SK-N-SH (cell line): ENCODE results near the gene FAF2. TPM values are rescaled to one million over a fixed set of nuclear protein-coding genes. Genes with fewer than 3 reads are reported as not detected.
"Not testable (repeated sequence)": the region's sequence is repeated elsewhere in the genome, so short reads cannot be mapped to it uniquely, and the experiment has no call there.

ENCODE experiments used
- CTCF ChIA-PET: fragments of 300-600, 350-600 bp; formaldehyde crosslinking; extraction: SDS; loops from one replicate; lab custom pipeline; 2021; lab: Yijun Ruan, JAX
- POLR2A ChIA-PET: fragments of 350-600 bp; sonication (Branson Sonifier 250); formaldehyde crosslinking; extraction: SDS; loops from one replicate; lab custom pipeline; 2020; ENCODE audit warnings: antibody characterized with exemption, inconsistent platforms; lab: Yijun Ruan, JAX
- DNase-seq: peaks from one replicate; pipeline ENCODE4 v3.0.0; 2012
- H2AFZ ChIP-seq: fragments of 200-600 bp; sonication (generic); 2 replicates; pipeline ENCODE4 v1.8.1; 2016; ENCODE audit warnings: antibody characterized with exemption, mild to moderate bottlenecking, low read depth
- H3F3A ChIP-seq: fragments of 200-600 bp; sonication (generic); replicated peaks from 2 replicates; pipeline ENCODE3; 2016; ENCODE audit warnings: antibody characterized with exemption, mild to moderate bottlenecking; ENCODE audit not compliant: insufficient read depth
- H3K27ac ChIP-seq, 2 experiments: fragments of 200-500 bp in 1 of 2; fragments of 200-600 bp in 1 of 2; sonication (Bioruptor generic) in 1 of 2; sonication (generic), shearing (Covaris generic) in 1 of 2; 2 replicates each; pipeline versions ENCODE4 v1.5.1 to v1.6.1; 2014 to 2016; ENCODE audit warnings: low read depth in 2 of 2, inconsistent platforms in 1 of 2, low read length in 1 of 2, mild to moderate bottlenecking in 1 of 2, mixed read lengths in 1 of 2
- H3K27me3 ChIP-seq: fragments of 200-600 bp; sonication (generic), shearing (Covaris generic); 2 replicates; pipeline ENCODE4 v1.6.1; 2016; ENCODE audit warnings: mixed run types; ENCODE audit not compliant: insufficient read depth
- H3K36me3 ChIP-seq, 2 experiments: fragments of 200-500 bp in 1 of 2; fragments of 200-600 bp in 1 of 2; sonication (Bioruptor generic) in 1 of 2; sonication (generic) in 1 of 2; replicated peaks in 1 of 2; 2 replicates each; pipeline versions ENCODE3 to v1.5.1; 2014 to 2016; ENCODE audit warnings: low read length in 1 of 2, mild to moderate bottlenecking in 1 of 2; ENCODE audit not compliant: insufficient read depth in 2 of 2, control insufficient read depth in 1 of 2
- H3K4me1 ChIP-seq, 2 experiments: fragments of 200-500 bp in 1 of 2; fragments of 200-600 bp in 1 of 2; sonication (Bioruptor generic) in 1 of 2; sonication (generic), shearing (Covaris generic) in 1 of 2; 2 replicates each; pipeline versions ENCODE4 v1.5.1 to v1.6.1; 2014 to 2016; ENCODE audit warnings: low read depth in 1 of 2, low read length in 1 of 2, mixed run types in 1 of 2; ENCODE audit not compliant: insufficient read depth in 2 of 2, control insufficient read depth in 1 of 2
- H3K4me2 ChIP-seq: fragments of 200-600 bp; sonication (generic), shearing (Covaris generic); 2 replicates; pipeline ENCODE4 v1.6.1; 2017; ENCODE audit warnings: mixed run types
- H3K4me3 ChIP-seq, 2 experiments: fragments of 200-500 bp in 1 of 2; fragments of 200-600 bp in 1 of 2; sonication (Bioruptor generic) in 1 of 2; sonication (generic), shearing (Covaris generic) in 1 of 2; 2 replicates each; pipeline versions ENCODE4 v1.5.1 to v1.8.1; 2014 to 2016; ENCODE audit warnings: low read depth in 2 of 2, inconsistent platforms in 1 of 2, low read length in 1 of 2, mild to moderate bottlenecking in 1 of 2, mixed read lengths in 1 of 2, moderate library complexity in 1 of 2
- H3K79me2 ChIP-seq: fragments of 200-600 bp; sonication (generic); 2 replicates; pipeline ENCODE4 v1.8.1; 2017; ENCODE audit warnings: mild to moderate bottlenecking; ENCODE audit not compliant: insufficient read depth
- H3K9ac ChIP-seq: fragments of 200-600 bp; sonication (generic); 2 replicates; pipeline ENCODE4 v1.6.1; 2017; ENCODE audit warnings: mixed run types
- H3K9me2 ChIP-seq: fragments of 200-600 bp; sonication (generic); 2 replicates; pipeline ENCODE4 v1.6.1; 2017; ENCODE audit warnings: mixed run types
- H3K9me3 ChIP-seq: fragments of 200-600 bp; sonication (generic); 2 replicates; pipeline ENCODE4 v1.6.1; 2017; ENCODE audit warnings: mixed run types, mild to moderate bottlenecking, moderate library complexity
- H4K20me1 ChIP-seq: fragments of 200-600 bp; sonication (generic); 2 replicates; pipeline ENCODE4 v1.6.1; 2017; ENCODE audit warnings: mild to moderate bottlenecking, mixed run types; ENCODE audit not compliant: insufficient read depth
- CTCF ChIP-seq: fragments of 200-600 bp; sonication (generic); IDR thresholded peaks from 2 replicates; pipeline ENCODE4 v1.6.1; 2017; ENCODE audit warnings: antibody characterized with exemption, mild to moderate bottlenecking, moderate library complexity
- FOSL2 ChIP-seq: IDR thresholded peaks from 2 replicates; pipeline ENCODE4 v1.4.0; 2012; ENCODE audit warnings: low read depth, mild to moderate bottlenecking, moderate library complexity, borderline replicate concordance
- GATA2 ChIP-seq: sonication (generic); formaldehyde crosslinking; IDR thresholded peaks from 2 replicates; pipeline ENCODE4 v1.5.0; 2020; ENCODE audit warnings: mild to moderate bottlenecking, missing genetic modification reagents
- IRF3 ChIP-seq: fragments of 150-350 bp; IDR thresholded peaks from 2 replicates; pipeline ENCODE4 v1.6.1; 2016; ENCODE audit warnings: mild to moderate bottlenecking, low read depth, low read length
- MXI1 ChIP-seq: IDR thresholded peaks from 2 replicates; pipeline ENCODE4 v1.6.1; 2012; ENCODE audit warnings: mild to moderate bottlenecking, low read depth, low read length, improper control_type of control experiment
- NRF1 ChIP-seq: IDR thresholded peaks from 2 replicates; pipeline ENCODE4 v1.6.1; 2012; ENCODE audit warnings: low read depth, mild to moderate bottlenecking, low read length
- PBX3 ChIP-seq: IDR thresholded peaks from 2 replicates; pipeline ENCODE4; 2012
- SMC3 ChIP-seq: IDR thresholded peaks from 2 replicates; pipeline ENCODE4 v1.6.1; 2012; ENCODE audit warnings: low read depth, low read length, improper control_type of control experiment
- USF1 ChIP-seq: IDR thresholded peaks from 2 replicates; pipeline ENCODE4 v1.4.0; 2012; ENCODE audit warnings: low read depth, borderline replicate concordance
- USF2 ChIP-seq: fragments of 150-350 bp; IDR thresholded peaks from 2 replicates; pipeline ENCODE4 v1.6.1; 2017; ENCODE audit warnings: antibody characterized with exemption, low read length, low read depth, borderline replicate concordance
- YY1 ChIP-seq: IDR thresholded peaks from 2 replicates; pipeline ENCODE4 v1.4.0; 2012; ENCODE audit warnings: low read depth, mild to moderate bottlenecking
- WGBS: methylation state at CpG from one replicate; pipeline ENCODE4 v1.1.6; 2017; ENCODE audit warnings: low lambda C conversion rate; 5-methylcytosine and 5-hydroxymethylcytosine counted together
- polyA plus RNA-seq, 3 experiments: library from polyadenylated mRNA; depleted of rRNA; stranded (reverse); fragments of >200 nt; gene quantifications; 2 replicates each; pipeline ENCODE4 v1.2.3, GENCODE V29; 2012

The FAF2 gene
- polyA plus RNA-seq, 1 of the 3 experiments (the other 2 are of a cell fraction), result 25.5 TPM

GRCh38 chr5:176441921-176442323, 6.3 kb upstream of the FAF2 start:
- DNase-seq, result no peak
- POLR2A ChIA-PET, result no interaction called here

GRCh38 chr5:176442911-176443310, 5.3 kb upstream of the FAF2 start:
- CTCF ChIA-PET, result interaction anchor here (1.9 kb wide), 1 partner anchor 26 kb away, joined by 5 read pairs; the partner anchor contains the start of gene CLTB
- H3K9me3 ChIP-seq, H3K79me2 ChIP-seq, H3K4me1 ChIP-seq, POLR2A ChIA-PET, DNase-seq, H3K4me3 ChIP-seq, H2AFZ ChIP-seq, H3K4me2 ChIP-seq, H4K20me1 ChIP-seq, H3K36me3 ChIP-seq, H3K27me3 ChIP-seq, H3K9ac ChIP-seq, H3K9me2 ChIP-seq, H3K27ac ChIP-seq: not testable (repeated sequence)
- WGBS, result 62% methylated on average over 4 of the region's 4 CpGs
- H3F3A ChIP-seq, result peaks cover 13% of the 10 kb centered on the region

More at GRCh38 chr5:176441921-176442323, 6.3 kb upstream of the FAF2 start:
- Histone ChIP-seq H3K9ac (no peak overlapping the region), H3K9me2 (no peaks in the 10 kb centered on the region), H2AFZ (no peak overlapping the region), H3K9me3 (no peaks in the 10 kb centered on the region), H3K27ac (no peak overlapping the region), H3F3A (peaks cover 10% of the 10 kb centered on the region), H3K4me2 (no peak overlapping the region), H3K79me2 (no peaks in the 10 kb centered on the region), H4K20me1 (no peaks in the 10 kb centered on the region), H3K4me1 (peaks cover 0 to under 1% of the 10 kb centered on the region in 2 experiments; a peak in 1 of 4 replicates), H3K4me3 (no peak overlapping the region), H3K36me3 (no peaks in the 10 kb centered on the region), H3K27me3 (no peaks in the 10 kb centered on the region)
- 57% methylated on average over 5 of the region's 5 CpGs for WGBS
- CTCF ChIA-PET, result interaction anchor here (1.9 kb wide), 1 partner anchor 25 kb away, joined by 5 read pairs; the partner anchor contains the start of gene CLTB
- TF ChIP-seq USF2, result no peak
- no peak for TF ChIP-seq FOSL2
- no peak for TF ChIP-seq NRF1
- no peak for TF ChIP-seq PBX3
- TF ChIP-seq YY1, result no peak
- TF ChIP-seq IRF3, result no peak
- TF ChIP-seq SMC3, result no peak
- no peak for TF ChIP-seq MXI1
- TF ChIP-seq USF1, result no peak
- TF ChIP-seq GATA2 (CRISPR knock-in tag), result no peak
- no peak for TF ChIP-seq CTCF
